ENCODE data around the gene VMAC. TPM values are rescaled to one million over a fixed set of nuclear protein-coding genes. Genes with fewer than 3 reads are reported as not detected.

The VMAC gene
- total RNA-seq, 1 donor from 2014 or later, result 7.5 TPM

- DNase-seq, result no peak
- H3K27me3 Mint-ChIP-seq (ENCODE audit: unreplicated experiment), result peaks cover 6% of the 10 kb centered on the region
- peaks cover 4% of the 10 kb centered on the region for H3K36me3 Mint-ChIP-seq (ENCODE audit: unreplicated experiment)
- peaks cover 13% of the 10 kb centered on the region for H3K4me1 Mint-ChIP-seq (ENCODE audit: low read depth, unreplicated experiment)
- H3K9me3 Mint-ChIP-seq (ENCODE audit: unreplicated experiment), result no peaks in the 10 kb centered on the region
- no peak for TF ChIP-seq CTCF (IDR thresholded peaks at IDR 0.05; ENCODE audit: partially characterized antibody, unreplicated experiment)
- no peak overlapping the region for H3K4me3 Mint-ChIP-seq (ENCODE audit: unreplicated experiment)
- peak overlapping the region; percentile 80 for H3K27ac Mint-ChIP-seq (ENCODE audit: unreplicated experiment)
Measured at GRCh38 chr19:5922161-5922545, 17.5 kb downstream of the VMAC start.

GRCh38 chr19:5923356-5923755 lies 18.7 kb downstream of the VMAC start:
- Mint-ChIP-seq H3K27ac (ENCODE audit: unreplicated experiment) (peak overlapping the region; percentile 62), H3K36me3 (ENCODE audit: unreplicated experiment) (peaks cover 4% of the 10 kb centered on the region), H3K4me1 (ENCODE audit: low read depth, unreplicated experiment) (peaks cover 13% of the 10 kb centered on the region), H3K4me3 (ENCODE audit: unreplicated experiment) (no peak overlapping the region), H3K9me3 (ENCODE audit: unreplicated experiment) (no peaks in the 10 kb centered on the region), H3K27me3 (ENCODE audit: unreplicated experiment) (peaks cover 6% of the 10 kb centered on the region)
- no peak for DNase-seq
- TF ChIP-seq CTCF (IDR thresholded peaks at IDR 0.05; ENCODE audit: partially characterized antibody, unreplicated experiment), result no peak

- TF ChIP-seq CTCF (IDR thresholded peaks at IDR 0.05; ENCODE audit: partially characterized antibody, unreplicated experiment), result no peak
- peaks cover 4% of the 10 kb centered on the region for H3K36me3 Mint-ChIP-seq (ENCODE audit: unreplicated experiment)
- H3K4me3 Mint-ChIP-seq (ENCODE audit: unreplicated experiment), result no peak overlapping the region
Measured at GRCh38 chr19:5925830-5926427, 21.3 kb downstream of the VMAC start.

GRCh38 chr19:5926641-5927440 lies 22.2 kb downstream of the VMAC start:
- Mint-ChIP-seq H3K9me3 (ENCODE audit: unreplicated experiment) (no peaks in the 10 kb centered on the region), H3K27me3 (ENCODE audit: unreplicated experiment) (peaks cover 5% of the 10 kb centered on the region), H3K4me1 (ENCODE audit: low read depth, unreplicated experiment) (peaks cover 6% of the 10 kb centered on the region), H3K4me3 (ENCODE audit: unreplicated experiment) (no peak overlapping the region), H3K36me3 (ENCODE audit: unreplicated experiment) (peaks cover 4% of the 10 kb centered on the region), H3K27ac (ENCODE audit: unreplicated experiment) (no peak overlapping the region)
- no peak for TF ChIP-seq CTCF (IDR thresholded peaks at IDR 0.05; ENCODE audit: partially characterized antibody, unreplicated experiment)
- no peak for DNase-seq

More at GRCh38 chr19:5925830-5926427, 21.3 kb downstream of the VMAC start:
- Mint-ChIP-seq H3K27me3 (ENCODE audit: unreplicated experiment) (peaks cover 6% of the 10 kb centered on the region), H3K27ac (ENCODE audit: unreplicated experiment) (no peak overlapping the region), H3K9me3 (ENCODE audit: unreplicated experiment) (no peaks in the 10 kb centered on the region), H3K4me1 (ENCODE audit: low read depth, unreplicated experiment) (peaks cover 13% of the 10 kb centered on the region)
- no peak for DNase-seq

- TF ChIP-seq CTCF (IDR thresholded peaks at IDR 0.05; ENCODE audit: partially characterized antibody, unreplicated experiment), result no peak
- H3K9me3 Mint-ChIP-seq (ENCODE audit: unreplicated experiment), result no peaks in the 10 kb centered on the region
- H3K4me1 Mint-ChIP-seq (ENCODE audit: low read depth, unreplicated experiment), result peaks cover 8% of the 10 kb centered on the region
- no peak overlapping the region for H3K27ac Mint-ChIP-seq (ENCODE audit: unreplicated experiment)
- peaks cover 3% of the 10 kb centered on the region for H3K27me3 Mint-ChIP-seq (ENCODE audit: unreplicated experiment)
- H3K4me3 Mint-ChIP-seq (ENCODE audit: unreplicated experiment), result no peak overlapping the region
- peaks cover 4% of the 10 kb centered on the region for H3K36me3 Mint-ChIP-seq (ENCODE audit: unreplicated experiment)
- DNase-seq, result no peak
Measured at GRCh38 chr19:5927441-5927821, 22.8 kb downstream of the VMAC start.

All from glutamatergic neuron (in vitro differentiated cells).